NCI-H460 (cell line): ENCODE data around the gene NR5A2. TPM values are rescaled to one million over a fixed set of nuclear protein-coding genes. Genes with fewer than 3 reads are reported as not detected.

ENCODE experiments used
- DNase-seq: peaks from one replicate; pipeline ENCODE4 v3.0.0-alpha.2; 2016; ENCODE audit warnings: low read depth; ENCODE audit errors: extremely low read depth
- total RNA-seq: library from RNA; depleted of rRNA; stranded (reverse); fragments of >200 nt; shearing (Covaris generic); gene quantifications from 2 replicates; pipeline ENCODE4 v1.2.3, GENCODE V29; 2014

The NR5A2 gene
- total RNA-seq, 1 experiment from 2014 or later: 0.10 TPM

DNA sequence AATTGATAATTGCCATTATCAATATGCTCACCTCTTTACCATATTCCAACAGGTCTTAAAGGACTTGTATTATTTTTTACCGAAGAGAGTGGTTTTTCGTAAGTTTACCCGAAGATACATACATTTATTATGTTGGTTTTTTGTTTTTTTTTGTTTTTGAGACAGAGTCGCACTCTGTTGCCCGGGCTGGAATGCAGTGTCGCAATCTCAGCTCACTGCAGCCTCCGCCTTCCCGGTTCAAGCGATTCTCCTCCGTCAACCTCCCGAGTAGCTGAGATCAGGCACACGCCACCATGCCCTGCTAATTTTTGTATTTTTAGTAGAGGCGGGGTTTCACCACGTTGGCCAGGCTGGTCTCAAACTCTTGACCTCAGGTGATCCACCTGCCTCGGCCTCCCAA, 30.8 kb downstream of the NR5A2 start:
- DNase-seq: no peak

DNA sequence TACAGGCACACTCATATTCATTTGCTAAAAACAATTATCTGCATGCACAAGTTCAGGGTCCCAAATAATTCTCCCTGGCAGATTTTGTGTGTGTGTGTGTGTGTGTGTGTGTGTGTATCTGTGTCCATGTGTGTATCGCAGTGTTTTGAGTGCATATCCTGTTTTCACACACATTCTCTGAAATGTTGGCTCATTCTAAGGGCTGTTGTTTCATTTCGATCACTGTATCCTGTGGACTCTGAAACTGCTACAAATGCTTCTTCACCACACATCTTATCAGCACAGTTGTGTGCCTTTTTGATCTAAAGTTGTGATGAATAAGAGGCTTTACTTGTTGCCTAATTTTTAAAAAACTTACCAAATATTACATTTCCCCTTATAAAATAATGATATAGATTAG, 34.6 kb downstream of the NR5A2 start:
- no peak for DNase-seq

DNA sequence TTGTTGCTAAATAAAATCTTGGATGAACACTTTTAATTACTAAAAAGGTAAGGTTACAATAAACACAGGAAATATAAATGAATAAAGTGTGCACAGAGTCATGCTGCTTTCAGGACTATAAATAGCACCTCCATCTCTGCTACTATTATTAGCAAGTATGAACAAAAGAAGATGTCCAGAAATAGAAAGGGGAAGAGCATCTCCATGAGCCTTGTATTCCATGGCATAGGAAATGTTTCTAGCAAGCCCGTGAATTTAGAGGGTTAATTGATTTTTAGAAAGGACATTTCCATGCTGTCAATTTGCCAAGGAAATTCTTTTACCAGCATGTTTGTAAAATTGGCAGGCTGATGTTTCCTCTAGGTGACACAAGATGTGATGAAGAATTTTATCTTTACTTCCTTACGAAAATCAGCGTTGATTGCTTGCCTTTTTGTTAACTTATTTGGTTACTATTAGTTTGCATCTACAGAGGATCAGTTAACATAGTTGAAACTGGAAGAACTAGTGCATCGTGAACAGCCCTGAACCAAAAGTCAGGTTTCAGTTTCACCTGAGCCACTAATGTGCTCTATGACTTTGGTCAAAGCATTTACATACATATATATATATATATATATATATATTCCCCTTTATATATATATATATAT, 45.3 kb downstream of the NR5A2 start:
- DNase-seq: no peak

DNA sequence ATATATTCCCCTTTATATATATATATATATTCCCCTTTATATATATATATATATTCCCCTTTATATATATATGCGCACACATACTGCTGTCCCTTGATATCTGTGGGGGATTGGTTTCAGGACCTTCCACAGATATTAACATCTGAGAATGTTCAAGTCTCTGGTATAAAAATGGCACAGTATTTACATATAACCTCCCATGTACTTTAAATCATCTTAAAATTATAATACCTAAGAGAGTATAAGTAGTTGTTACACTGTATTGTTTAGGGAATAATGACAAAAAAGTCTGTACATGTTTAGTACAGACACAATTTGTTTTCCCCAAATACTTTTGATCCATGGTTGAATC, 45.8 kb downstream of the NR5A2 start:
- no peak for DNase-seq

- DNase-seq: no peak
Measured at GRCh38 chr1:200075522-200075921, 48.0 kb downstream of the NR5A2 start.

- peak; percentile 40 for DNase-seq
Measured at GRCh38 chr1:200075938-200076546, 48.5 kb downstream of the NR5A2 start.

DNA sequence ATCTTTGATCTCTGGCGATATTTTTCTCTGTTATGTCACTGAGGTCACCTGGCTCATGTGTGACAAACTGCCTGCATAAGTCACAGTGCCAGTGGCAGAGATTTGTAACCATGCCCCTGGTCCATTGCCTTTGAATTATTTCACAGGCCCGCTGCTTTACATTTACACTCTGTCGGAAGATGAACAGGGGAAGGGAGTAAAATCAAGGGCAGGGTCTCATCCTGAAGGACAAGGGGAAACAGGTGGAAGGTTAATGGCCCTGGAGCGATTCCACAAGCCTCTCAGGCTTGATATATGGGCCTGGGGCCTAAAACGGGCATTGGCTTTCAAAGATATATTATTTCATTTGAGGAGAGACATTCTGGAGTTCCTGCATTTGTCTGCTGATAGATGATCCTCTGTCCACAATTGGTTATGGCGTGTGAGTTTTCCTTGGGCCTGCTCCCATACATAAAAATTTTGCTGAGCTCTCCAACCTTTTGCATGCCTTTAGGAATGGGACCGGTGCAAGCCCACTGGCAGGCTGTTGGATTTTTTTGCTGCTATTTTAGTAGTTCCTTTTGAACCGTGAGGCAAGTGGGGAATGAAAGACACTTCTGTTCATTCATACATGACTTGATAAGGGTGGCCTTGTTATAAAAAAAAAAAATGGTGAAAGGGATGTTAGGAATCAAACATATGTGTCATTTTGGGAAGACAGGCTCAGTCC, 51.9 kb downstream of the NR5A2 start:
- DNase-seq: no peak

DNA sequence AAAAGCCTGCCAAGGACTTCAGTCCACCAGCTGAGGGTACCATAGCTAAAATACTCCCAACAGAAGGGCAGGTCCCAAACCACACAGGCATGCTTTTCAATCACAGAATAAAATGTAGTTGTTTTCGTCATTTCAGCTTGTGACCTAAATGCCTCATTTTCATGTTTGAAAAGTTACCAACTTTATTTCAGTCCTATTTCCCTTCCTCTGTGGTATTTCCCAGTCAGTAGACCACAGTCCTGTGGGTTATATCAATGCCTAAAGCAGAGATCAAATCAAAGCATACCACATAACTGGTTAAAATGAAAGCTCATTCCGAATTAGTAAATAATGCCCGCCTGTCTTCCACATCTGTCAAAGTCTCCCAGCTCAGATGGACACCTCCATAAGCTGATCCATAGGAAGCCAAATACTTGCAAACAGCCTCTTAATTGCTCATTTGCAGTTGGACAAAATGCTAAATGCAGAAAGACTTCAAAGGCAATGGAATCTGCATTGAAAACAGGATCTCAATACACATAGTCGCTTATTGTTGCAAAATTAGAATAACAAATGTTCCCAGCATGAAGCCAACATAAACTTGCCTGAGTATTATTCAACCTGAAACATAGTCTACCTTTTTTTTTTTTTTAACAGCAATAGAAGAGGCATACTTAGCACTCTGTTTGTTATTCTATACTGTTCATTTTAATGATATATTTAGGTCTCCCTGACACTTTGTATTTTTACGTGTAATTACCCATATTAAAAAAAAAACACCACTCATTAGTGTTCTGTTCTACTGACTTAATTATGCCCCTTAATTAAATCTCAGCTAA, 53.9 kb downstream of the NR5A2 start:
- DNase-seq: no peak

DNA sequence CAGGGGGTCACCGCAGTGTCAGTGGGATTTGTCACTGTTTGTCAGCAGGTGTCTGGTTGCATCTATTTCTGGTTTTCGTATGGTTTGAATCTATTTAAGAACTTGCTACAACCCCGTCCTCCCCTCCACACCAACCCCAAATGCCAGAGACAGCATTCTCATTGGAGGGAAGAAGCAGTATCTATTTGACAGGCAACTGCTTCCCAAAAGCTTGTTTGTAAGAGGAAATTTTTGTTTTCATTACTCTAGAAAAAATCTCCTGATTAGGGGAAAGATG, 54.4 kb downstream of the NR5A2 start:
- DNase-seq: no peak

- DNase-seq: no peak
Measured at GRCh38 chr1:200082329-200082728, 54.8 kb downstream of the NR5A2 start.

DNA sequence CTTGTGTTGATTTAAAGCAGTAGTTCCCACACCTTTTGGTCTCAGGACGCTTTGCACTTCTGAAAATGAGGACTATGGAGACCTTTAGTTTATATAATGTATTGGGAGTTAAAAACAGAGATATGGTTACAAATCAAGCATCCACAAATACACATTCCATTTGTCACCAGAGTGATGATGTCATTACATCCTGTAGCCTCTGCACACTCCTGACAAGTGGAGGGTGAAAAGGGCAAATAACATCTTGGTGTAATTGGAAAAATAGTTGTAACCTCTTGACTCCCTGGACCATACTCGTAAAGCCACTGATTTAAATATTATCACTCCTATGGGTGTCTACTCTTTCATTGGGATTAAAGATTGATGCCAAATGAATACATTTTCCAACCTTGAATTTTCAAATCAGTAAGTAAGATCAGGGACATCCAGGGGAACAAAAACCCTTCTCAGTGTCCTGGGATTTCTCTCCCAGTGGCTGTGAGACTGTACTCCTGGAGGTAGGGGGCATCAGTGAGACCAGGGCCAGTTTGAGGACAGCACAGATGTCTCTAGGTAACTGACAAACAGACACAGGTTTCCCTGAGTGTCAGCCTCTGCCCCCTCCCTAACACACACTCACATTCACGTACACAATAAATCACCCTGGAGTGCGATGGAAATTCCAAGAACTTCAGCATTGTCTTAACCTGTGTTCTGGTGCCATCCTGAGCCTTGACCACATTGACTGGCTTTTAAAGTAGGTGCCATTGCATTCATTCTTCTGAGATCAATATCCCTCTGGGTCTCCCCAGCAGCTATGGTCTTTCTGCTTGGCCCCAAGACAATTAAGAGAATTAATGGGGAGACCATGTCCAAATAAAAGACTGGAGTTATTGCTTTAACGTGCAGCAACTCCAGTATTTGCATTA, 63.0 kb downstream of the NR5A2 start:
- DNase-seq: no peak

DNA sequence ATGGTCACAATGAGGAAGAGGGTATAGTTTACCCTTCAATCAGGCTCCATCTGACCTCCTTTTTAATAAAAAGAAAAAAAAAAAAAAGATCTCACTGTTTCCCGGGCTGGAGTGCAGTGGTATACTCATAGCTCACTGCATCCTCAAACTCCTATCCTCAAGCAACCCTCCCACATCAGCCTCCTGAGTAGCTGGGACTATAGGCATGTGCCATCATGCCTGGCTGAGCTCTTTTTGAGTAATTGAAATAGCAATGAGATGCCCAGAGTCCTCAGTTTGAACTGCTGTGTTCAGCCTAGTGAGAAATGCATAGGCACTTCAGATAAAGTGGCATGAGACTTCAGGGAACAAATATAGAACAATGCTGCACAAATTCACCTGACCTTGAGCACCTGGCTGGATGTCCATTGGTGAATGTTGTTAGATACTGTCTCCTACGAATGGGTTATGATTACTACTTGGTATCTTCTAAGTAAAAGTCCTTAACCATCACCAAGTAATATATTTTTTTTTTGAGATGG, 67.6 kb downstream of the NR5A2 start:
- no peak for DNase-seq

- DNase-seq: no peak
Measured at GRCh38 chr1:200096774-200097173, 69.3 kb downstream of the NR5A2 start.

GRCh38 chr1:200099040-200099439, 71.5 kb downstream of the NR5A2 start:
- DNase-seq: no peak

DNA sequence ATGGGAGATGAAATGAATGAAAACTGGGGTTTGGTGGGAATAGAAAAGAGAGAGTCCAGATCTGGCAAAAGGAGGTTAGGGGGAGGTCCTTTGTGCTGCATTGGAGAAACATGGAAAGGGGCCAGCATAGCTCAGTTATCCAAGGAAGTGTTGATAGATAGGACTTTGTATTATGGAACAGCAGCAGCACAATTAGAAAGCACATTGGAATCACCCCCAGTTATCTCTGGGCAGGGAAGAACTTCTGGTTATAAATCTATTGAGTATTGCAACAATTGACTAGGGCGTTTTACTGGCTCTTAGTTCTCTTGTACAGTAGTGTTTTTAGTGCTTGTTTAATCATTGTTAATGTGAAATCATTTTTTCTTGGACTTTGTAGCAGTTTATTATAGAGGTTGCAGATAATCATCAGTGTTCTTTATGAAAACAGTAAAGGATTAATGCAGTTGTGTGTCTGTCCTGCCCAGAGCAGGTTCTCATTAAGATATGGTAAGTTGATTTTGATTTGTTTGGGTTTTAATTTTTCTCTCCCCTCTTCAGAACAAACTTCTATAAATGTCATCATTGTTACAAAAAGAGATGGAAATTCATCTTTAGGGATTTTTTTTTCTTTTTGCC, 76.6 kb downstream of the NR5A2 start:
- DNase-seq: no peak

GRCh38 chr1:200107004-200107470, 79.5 kb downstream of the NR5A2 start:
- DNase-seq: no peak

DNA sequence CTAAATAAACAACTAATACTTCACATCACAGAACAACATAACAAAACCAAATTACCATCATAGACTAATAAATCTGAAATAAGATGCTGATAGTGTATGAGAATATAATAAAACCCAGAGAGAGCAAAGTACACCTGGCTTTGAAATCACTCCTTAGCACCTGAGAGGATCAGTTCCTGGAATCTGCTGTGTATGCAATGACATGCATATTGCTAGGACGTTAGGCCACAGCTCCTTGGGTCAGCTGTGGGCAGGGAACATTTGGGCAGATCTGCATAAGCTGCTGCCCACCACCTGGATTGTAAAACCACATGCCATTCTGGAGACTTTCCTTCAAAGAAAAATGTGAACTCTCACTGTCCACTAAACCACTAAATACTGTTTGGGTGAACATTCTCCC, 81.1 kb downstream of the NR5A2 start:
- DNase-seq: no peak

- no peak for DNase-seq
Measured at GRCh38 chr1:200112290-200112689, 84.8 kb downstream of the NR5A2 start.

DNA sequence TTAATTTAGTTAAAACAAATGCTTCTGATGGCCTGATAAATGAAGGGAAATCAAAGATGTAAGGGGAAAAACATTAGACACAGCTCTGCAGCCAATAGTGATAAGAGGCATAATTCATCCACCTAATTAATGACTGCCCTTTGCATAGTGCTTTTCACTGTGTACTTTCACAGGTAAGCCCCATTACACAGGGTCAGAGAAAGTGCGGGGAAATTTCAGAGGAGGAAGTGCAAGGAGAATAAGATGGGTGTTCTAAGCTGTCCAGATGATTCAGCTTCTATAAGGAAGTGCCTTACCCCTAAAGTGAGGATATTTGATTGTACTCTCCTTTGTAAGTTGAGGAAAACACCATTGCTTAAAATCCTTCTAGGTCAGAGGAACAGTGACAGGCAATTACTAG, 88.0 kb downstream of the NR5A2 start:
- DNase-seq: no peak

- DNase-seq: no peak
Measured at GRCh38 chr1:200116324-200116723, 88.8 kb downstream of the NR5A2 start.
